ENCODE measurements around the gene PRADC1. TPM values are rescaled to one million over a fixed set of nuclear protein-coding genes. Genes with fewer than 3 reads are reported as not detected.

Gene PRADC1
- total RNA-seq, 1 donor from 2014 or later = 20.4 TPM

- no peak for DNase-seq (ENCODE audit: low read depth in 2 of 2)
Observed at GRCh38 chr2:73237168-73237567, 4.1 kb upstream of the PRADC1 start.

DNA sequence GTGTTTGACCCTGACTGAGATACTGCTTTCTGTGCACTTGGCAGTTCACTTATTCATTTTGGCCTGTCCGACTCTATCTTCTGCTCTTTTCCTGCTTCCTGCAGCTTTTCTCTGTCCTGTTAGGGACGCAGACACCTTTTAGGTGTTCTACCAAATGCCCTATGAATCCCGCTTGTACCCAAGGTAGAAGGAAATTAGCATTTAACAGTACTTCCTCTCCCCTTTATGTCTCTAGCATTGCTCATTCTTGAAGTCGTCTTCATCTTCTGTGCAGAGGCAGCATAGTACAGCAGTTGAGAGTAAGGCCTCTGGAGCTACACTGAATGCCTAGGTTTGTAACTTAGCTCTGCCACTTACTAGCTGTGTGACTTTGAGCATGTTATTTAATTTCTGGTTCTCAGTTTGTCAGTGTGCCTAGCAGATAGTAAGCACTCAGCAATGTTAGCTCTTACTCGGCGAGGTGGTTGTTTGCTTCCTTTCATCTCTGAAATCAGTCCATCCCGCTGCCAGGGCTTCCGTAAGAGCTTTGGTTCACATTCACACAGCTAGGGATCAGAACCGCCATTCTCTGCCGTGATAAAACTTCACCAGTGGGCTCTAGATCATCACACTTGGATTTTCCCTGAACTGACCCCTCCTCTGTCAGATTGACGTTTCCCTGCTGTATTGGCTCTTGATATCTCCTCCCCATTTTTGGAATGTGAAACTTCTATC, 2.4 kb upstream of the PRADC1 start:
- no peak for DNase-seq (ENCODE audit: low read depth in 2 of 2)

DNA sequence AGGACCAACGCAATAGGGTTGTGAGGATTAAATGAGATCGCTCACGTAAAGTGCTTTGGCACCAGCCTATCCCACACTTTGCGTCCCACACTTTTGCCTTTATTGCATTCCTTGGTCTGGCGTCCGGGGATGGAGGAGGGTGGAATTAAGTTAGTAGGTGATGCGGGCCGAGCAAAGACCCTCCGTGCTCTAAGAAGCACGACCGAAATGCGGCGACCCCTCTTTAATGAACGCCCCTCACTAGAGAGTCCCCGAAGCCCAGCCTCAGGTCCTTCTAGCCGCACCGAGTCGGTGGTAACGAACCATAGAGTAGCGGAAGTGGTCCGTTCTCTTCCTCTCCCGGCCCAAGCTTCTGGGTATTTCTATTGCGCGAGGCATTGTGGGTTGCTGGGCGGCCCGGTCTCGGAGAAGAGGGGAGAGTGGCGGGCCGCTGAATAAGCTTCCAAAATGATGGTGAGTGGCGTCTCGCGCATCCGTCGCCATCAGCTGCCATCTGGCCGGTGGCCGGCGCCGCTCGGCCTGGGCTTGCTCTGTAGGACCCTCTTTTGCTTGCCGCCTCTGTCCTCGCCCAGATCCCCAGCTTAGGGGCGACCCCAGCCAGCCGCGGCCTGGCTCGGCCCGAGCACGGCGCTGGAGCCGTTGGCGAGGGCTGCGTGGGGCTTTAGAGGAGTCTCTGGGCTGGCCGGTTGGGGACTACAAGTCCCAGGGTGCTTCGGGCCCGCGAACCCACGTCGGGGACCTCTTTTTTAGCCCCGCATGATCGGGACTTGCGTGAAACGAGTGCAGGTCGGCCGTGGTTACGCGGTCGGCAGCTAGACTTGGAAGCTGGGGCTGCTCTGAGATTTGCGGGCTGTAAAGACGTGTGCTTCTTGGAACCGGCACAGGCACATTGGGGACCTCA, 1.1 kb upstream of the PRADC1 start, which contains the start of gene CCT7:
CCT7 (plus strand) TSS at position 377 of the 901 bp plus-strand sequence; CDS start at position 448, 71 bp downstream.
- DNase-seq (ENCODE audit: low read depth in 2 of 2) = peak; percentile 81 to 95

- peak in 1 of 2 donors; percentile 31 for DNase-seq (ENCODE audit: low read depth in 2 of 2)
Observed at GRCh38 chr2:73232403-73233153, 461 bp downstream of the PRADC1 start.

- DNase-seq (ENCODE audit: low read depth in 2 of 2) = no peak
Observed at GRCh38 chr2:73228631-73229030, 4.4 kb downstream of the PRADC1 start.

DNA sequence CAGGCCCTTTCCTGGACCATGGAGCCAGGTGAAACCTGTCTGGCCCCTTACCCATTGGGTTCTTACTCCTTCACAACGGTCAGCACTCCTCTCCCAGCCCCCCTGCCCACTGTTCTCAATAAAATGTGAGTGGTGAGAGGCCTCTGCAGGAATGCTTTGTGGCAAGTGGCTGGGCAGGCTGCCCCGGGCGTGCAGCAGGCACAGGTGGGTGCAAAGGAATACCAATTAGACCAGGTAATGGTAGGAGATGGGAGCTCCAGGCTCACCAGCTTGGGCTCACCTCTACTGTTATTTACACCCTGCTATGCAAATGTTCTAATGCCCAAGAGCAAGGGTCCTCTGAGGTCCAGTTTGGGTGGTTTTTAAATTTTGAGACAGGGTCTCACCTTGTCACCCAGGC, 6.0 kb downstream of the PRADC1 start:
- DNase-seq (ENCODE audit: low read depth in 2 of 2) = no peak

DNA sequence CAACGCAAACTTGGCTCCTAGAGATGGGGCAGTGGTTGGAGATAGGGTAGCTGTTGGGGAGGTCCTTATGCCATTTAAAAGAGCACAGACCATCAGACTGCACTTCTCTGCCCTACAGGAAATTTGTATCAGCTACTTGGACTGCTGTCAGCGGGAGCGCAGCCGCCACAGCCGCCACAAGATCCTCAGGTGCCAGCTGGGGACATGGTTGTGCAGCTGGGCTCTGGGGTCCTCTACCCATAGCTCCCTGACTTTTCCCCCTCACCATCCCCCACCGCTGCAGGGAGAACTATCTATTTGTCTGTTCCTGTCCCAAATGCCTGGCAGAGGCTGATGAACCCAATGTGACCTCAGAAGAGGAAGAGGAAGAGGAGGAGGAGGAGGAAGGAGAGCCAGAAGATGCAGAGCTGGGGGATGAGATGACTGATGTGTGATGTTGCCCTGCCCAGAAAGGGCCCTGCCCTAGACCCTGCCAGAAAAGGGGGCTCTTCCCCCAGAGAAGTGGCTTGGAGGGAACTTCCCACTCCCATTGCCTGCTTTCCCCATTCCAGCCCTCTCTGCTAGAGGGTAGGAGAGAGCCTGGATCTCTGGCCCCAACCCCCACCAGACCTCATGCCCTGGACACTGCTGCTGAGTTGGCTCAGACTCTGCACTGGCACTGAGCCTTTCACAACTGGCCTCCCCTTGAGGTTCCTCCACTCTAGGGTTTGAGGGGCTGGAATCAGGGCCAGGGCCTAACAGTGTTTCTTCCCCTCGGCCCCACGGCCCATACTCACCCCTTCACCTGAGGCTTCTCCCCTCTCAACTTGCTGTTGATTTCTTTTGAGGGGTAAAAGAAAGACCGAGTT, 7.3 kb downstream of the PRADC1 start:
- no peak for DNase-seq (ENCODE audit: low read depth in 2 of 2)

GRCh38 chr2:73223821-73224220, 9.2 kb downstream of the PRADC1 start:
- DNase-seq (ENCODE audit: low read depth in 2 of 2) = no peak

GRCh38 chr2:73218298-73218697, 14.7 kb downstream of the PRADC1 start:
- no peak for DNase-seq (ENCODE audit: low read depth in 2 of 2)

GRCh38 chr2:73217826-73218225, 15.2 kb downstream of the PRADC1 start:
- DNase-seq (ENCODE audit: low read depth in 2 of 2) = no peak

DNA sequence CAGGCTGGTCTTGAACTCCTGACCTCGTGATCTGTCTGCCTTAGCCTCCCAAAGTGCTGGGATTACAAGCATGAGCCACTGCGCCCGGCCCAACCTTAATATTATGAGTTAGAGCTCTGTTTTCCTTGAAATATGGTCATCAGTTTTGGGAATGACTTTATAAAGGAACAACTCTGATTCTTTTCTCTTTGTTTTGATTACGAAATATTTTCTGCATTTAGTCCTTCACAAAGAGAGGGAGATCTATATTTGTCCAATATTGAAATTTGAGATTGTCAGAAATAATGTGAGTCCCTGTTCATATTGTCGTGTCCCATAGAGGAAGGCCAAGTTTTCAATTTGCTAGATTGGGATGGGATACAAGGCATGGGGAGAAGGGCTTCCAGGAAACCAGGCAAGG, 15.9 kb downstream of the PRADC1 start:
- DNase-seq (ENCODE audit: low read depth in 2 of 2) = no peak

GRCh38 chr2:73215254-73215653, 17.8 kb downstream of the PRADC1 start:
- no peak for DNase-seq (ENCODE audit: low read depth in 2 of 2)

DNA sequence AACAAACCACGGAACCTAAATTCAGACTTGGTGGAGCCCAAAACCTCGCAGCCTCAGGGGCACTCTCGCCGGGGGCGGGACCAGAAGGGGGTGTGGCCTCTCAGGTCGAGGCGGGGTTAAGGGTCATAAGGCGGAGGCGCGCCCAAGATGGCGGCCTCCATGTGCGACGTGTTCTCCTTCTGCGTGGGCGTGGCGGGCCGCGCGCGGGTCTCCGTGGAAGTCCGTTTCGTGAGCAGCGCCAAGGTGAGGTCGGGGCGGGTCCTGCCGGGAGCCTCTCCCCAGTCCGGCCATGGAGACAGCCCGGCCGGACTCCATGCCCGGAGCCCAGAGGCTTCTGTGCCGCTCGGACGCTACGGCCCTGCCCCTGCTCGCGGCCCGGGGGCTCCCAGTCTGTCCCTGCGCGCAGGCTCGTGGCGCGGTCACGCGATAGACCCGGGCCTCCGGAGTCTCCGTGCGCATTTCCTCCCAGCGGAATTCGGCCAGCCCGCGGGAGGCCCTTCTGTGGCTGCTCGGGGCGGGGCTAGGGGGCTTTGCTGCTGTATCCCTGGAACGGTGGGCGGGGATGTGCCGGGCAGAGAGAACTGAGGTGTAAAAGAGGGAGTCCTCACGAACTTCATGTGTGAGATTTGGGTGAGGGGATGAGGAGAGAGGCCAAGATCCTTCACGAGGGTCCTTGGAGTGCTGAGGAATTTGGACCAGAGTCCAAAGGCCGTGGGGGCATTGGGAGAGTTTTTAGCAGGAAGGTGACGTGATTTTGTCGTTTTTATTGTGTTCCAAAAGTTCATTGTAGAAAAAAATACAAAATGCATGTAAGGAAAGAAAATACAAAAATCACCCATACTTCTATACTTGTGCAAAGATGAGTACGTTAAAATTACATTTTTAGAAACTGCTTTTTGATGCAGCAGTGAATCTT, 18.7 kb downstream of the PRADC1 start, which contains the start of gene SMYD5:
SMYD5 (plus strand) TSS at position 126 of the 916 bp plus-strand sequence; CDS start at position 148, 22 bp downstream.
- DNase-seq (ENCODE audit: low read depth in 2 of 2) = peak; percentile 74 to 79

DNA sequence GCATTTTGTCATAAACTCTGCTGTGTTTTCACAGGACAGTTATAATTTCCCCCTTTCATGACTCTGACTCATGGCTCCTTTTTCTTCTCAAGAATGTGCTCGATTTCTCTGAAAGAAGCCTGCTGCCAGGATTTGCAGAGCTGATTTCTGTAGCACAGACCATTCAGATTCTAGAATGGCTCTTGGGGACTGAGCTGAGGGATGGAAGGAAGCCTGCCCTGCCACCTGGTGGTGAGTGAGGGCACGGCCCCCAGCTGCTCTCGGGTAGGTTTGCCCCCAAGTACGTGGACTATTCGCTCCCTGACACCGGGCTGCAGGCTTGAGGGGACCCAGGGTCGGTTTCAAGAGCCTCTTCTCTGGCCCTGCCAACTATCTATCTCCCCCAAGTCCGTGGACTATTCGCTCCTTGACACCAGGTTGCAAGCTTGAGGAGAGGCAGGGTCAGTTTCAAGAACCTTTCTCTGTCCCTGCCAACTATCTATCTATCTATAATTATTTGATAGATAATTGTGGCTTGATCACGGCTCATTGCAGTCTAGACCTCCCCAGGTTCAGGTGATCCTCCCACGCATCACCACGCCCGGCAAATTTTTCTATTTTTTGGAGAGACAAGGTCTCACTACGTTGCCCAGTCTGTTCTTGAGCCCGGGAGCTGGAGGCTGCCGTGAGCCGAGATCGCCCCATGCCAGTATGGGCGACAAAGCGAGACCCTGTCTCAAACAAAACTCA, 20.4 kb downstream of the PRADC1 start:
- DNase-seq (ENCODE audit: low read depth in 2 of 2) = peak; percentile 34 to 74

GRCh38 chr2:73212098-73212447, 21.0 kb downstream of the PRADC1 start:
- DNase-seq (ENCODE audit: low read depth in 2 of 2) = no peak

- DNase-seq (ENCODE audit: low read depth in 2 of 2) = no peak
Observed at GRCh38 chr2:73210696-73211095, 22.3 kb downstream of the PRADC1 start.

DNA sequence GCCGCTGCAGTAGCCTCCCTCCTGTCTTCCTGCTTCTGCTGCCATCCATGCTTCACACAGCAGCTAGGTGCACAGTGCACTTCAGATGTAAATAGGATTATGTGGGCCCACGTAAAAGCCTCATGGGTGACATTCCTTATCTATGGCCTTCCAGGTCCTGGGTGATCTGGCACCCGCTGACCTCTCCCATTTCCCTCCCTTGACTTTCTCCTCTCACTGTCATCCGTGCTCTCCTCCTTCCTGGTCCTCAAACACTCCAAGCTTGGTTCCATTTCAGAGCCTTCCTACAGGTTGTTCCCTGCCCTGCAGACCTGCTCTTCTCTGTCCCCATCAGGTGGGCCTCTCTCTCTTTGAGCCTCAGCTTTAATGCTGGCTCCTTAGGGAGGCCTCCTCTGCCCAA, 23.0 kb downstream of the PRADC1 start:
- DNase-seq (ENCODE audit: low read depth in 2 of 2) = no peak

DNA sequence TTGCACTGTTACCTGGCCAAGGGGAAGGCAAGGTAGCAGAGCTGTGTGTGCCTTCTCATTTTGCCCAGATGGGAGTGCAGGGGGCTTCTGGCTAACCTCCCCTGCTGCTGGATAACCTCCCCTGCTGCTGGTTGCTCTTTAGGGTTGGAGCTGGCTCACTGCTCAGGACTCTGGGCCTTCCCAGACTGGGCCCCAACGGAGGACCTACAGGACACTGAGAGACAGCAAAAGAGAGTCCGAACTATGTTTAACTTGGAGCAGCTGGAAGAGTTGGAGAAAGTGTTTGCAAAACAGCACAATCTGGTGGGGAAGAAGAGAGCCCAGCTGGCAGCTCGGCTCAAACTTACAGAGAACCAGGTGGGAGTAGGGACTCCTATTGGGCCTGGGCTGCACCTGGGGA, 24.8 kb downstream of the PRADC1 start:
- no peak for DNase-seq (ENCODE audit: low read depth in 2 of 2)

DNA sequence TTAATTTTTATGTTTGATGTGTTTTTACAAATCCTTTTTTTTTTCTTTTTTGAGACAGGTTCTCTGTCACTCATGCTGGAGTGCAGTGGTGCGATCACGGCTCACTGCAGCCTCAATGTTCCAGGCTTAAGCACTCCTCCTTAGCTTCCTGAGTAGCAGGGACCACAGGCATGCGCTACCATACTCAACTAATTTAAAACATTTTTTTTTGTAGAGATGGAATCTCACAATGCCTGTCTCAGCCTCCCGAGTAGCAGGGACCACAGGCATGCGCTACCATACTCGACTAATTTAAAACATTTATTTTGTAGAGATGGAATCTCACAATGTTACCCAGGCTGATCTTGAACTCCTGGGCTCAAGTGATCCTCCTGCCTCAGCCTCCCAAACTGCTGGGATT, 27.4 kb downstream of the PRADC1 start:
- DNase-seq (ENCODE audit: low read depth in 2 of 2) = no peak

Data from dermis microvascular lymphatic vessel endothelial cell (primary cell).